Activated naive CD4-positive, alpha-beta T cell treated with anti-CD3 and anti-CD28 coated beads, Interleukin-2, amount 10 ng/mL, durations not matched to agents 7 days and 5 days (primary cell): ENCODE results near the gene ORAI2.
"Not testable (repeated sequence)": the region's sequence is repeated elsewhere in the genome, so short reads cannot be mapped to it uniquely, and the experiment has no call there.

Experiments used
- CTCF ChIA-PET: fragments of 350-600 bp; sonication (Branson Sonifier 250); formaldehyde crosslinking; loops from one replicate; lab custom pipeline; 2021; ENCODE audit warnings: antibody characterized with exemption; lab: Charles Lee
- DNase-seq: peaks from one replicate; pipeline ENCODE4 v3.0.0-alpha.2; 2020
- H3K27ac Mint-ChIP-seq: one replicate; pipeline ENCODE4 v1.8.0; 2021; ENCODE audit warnings: mild to moderate bottlenecking, moderate library complexity, mixed read lengths
- H3K27me3 Mint-ChIP-seq: one replicate; pipeline ENCODE4 v1.8.0; 2021; ENCODE audit warnings: mild to moderate bottlenecking, mixed read lengths
- H3K36me3 Mint-ChIP-seq: one replicate; pipeline ENCODE4 v1.8.0; 2021; ENCODE audit warnings: mixed read lengths
- H3K4me1 Mint-ChIP-seq: one replicate; pipeline ENCODE4 v1.8.0; 2021; ENCODE audit warnings: mixed read lengths
- H3K4me3 Mint-ChIP-seq: one replicate; pipeline ENCODE4 v1.8.0; 2021; ENCODE audit warnings: mild to moderate bottlenecking, moderate library complexity, mixed read lengths
- H3K9me3 Mint-ChIP-seq: one replicate; pipeline ENCODE4 v1.8.0; 2021; ENCODE audit warnings: mixed read lengths

The ORAI2 gene

DNA sequence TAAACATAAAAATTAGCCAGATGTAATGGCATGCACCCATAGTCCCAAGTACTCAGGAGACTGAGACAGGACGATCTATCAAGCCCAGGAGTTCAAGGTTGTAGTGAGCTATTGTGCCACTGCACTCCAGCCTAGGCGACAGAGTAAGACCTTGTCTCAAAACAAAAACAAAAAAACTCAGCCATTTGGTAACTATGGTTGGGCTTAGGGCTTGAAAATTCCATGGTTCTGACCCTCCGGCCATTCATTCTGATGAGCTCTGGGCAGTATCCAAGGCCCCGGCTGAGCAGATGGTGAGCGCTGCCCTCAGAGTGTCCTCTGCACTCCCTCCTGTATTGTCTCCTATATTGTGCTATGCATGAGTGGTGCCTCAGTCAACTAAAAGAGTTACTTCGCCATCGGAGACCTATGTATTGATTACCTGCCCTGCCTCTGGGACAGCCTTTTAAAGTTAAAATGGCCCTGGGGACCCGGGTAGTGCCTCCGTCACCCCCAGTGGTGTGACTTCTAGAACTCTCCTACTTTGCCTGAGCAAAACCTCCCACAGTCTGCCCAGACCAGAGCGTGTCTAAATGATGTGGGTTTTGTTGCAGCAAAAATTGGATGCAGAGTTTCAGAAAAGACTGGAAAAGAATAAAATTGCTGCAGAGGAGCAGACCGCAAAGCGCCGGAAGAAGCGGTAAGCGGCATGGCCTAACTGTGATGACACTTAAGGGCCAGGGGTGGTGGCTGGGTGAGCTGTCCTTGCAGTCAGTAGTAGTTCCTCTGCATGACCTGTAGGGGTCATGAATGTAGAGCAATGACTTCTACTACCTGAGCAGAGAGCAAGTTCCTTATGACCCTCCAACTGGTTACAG lies 29.1 kb upstream of the ORAI2 start:
- peaks cover 59% of the 10 kb centered on the region for H3K36me3 Mint-ChIP-seq
- no peaks in the 10 kb centered on the region for H3K27me3 Mint-ChIP-seq
- peak; percentile 60 for DNase-seq
- CTCF ChIA-PET: interaction anchor here (0.5 to 4.0 kb wide), 18 partner anchors 8 to 197 kb away, joined by 3 to 28 read pairs (median 4); partner anchors contain the start of gene PRKRIP1
- H3K4me3 Mint-ChIP-seq: no peak overlapping the region
- peaks cover 7% of the 10 kb centered on the region for H3K4me1 Mint-ChIP-seq
- H3K9me3 Mint-ChIP-seq: no peaks in the 10 kb centered on the region
- H3K27ac Mint-ChIP-seq: no peak overlapping the region

DNA sequence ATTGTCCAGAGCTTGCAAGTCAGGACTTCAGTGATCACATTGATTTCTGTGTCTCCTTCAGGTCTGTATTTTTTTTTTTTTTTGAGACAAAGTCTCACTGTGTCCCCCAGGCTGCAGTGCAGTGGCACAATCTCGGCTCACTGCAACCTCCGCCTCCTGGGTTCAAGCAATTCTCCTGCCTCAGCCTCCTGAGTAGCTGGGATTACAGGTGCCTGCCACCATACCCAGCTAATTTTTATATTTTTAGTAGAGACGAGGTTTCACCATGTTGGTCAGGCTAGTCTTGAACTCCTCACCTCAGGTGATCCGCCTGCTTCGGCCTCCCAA lies 28.6 kb upstream of the ORAI2 start:
- DNase-seq, H3K9me3 Mint-ChIP-seq, H3K4me1 Mint-ChIP-seq, H3K27ac Mint-ChIP-seq, H3K27me3 Mint-ChIP-seq, H3K4me3 Mint-ChIP-seq: not testable (repeated sequence)
- H3K36me3 Mint-ChIP-seq: peaks cover 61% of the 10 kb centered on the region
- CTCF ChIA-PET: interaction anchor here (0.6 to 4.0 kb wide), 16 partner anchors 9 to 197 kb away, joined by 3 to 28 read pairs (median 4); partner anchors contain the start of gene PRKRIP1

DNA sequence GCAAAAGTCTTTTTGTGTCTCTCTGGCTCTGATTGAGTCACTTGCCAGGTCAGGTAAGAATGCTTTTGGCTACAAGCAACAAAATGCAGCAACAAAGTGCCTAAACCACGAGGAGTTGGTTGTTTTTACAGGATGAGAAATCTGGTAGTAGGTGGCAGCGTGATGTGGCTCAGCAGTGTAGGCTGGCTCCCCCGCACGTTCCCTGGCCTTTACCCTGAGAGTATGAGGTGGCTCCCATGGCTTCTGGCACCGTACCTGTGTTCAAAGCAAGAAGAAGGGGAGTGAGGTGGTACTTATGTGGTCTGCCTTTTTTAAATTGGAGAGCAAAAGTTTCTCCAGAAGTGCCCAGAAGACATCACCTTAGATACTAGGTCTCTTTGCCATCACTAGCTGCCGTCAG lies 25.5 kb upstream of the ORAI2 start:
- CTCF ChIA-PET: interaction anchor here (1.1 to 2.2 kb wide), 2 partner anchors 43 to 63 kb away, joined by 4 to 8 read pairs; no protein-coding TSS in a partner anchor
- Mint-ChIP-seq H3K27me3 (no peaks in the 10 kb centered on the region), H3K4me3 (no peak overlapping the region), H3K9me3 (no peaks in the 10 kb centered on the region), H3K4me1 (peaks cover 10% of the 10 kb centered on the region), H3K27ac (no peak overlapping the region), H3K36me3 (peaks cover 63% of the 10 kb centered on the region)
- DNase-seq: no peak

DNA sequence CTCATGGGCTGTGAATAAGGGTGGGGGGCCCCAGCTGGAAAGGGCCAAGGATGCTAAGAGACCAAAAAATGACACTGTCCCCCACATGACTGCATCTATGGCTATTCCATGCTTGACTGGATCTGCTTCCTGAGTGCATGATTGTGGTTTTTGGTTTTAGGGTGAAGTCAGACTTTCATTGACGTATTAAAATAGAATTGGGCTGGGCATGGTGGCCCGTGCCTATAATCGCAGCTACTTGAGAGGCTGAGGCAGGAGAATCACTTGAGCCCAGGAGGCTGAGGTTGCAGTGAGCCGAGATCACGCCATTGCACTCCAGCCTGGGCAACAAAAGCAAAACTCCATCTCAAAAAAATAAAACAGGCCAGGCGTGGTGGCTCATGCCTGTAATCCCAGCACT lies 24.8 kb upstream of the ORAI2 start:
- CTCF ChIA-PET: interaction anchor here (2.2 kb wide), 1 partner anchor 42 kb away, joined by 8 read pairs; no protein-coding TSS in a partner anchor
- H3K9me3 Mint-ChIP-seq, H3K4me3 Mint-ChIP-seq, H3K27ac Mint-ChIP-seq, H3K27me3 Mint-ChIP-seq, DNase-seq: not testable (repeated sequence)
- Mint-ChIP-seq H3K36me3 (peaks cover 61% of the 10 kb centered on the region), H3K4me1 (peaks cover 15% of the 10 kb centered on the region)

DNA sequence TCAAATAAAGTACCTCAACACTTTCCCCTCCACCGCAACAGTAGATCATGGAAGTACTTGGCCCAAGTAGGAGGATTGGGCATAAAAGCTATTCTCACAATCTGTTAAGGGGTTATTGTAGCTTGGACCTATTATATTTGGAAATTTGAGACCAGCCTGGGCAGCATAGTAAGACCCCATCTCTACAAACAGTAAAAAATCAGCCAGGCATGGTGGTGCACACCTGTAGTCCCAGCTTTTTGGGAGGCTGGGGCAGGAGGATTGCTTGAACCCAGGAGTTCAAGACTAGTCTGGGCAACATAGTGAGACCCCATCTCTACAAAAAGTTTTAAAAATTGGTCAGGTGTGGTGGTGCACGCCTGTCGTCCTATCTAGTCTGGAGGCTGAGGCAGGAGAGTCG lies 24.0 kb upstream of the ORAI2 start:
- Mint-ChIP-seq H3K4me3 (no peak overlapping the region), H3K27me3 (no peaks in the 10 kb centered on the region), H3K36me3 (peaks cover 59% of the 10 kb centered on the region), H3K4me1 (peaks cover 20% of the 10 kb centered on the region), H3K27ac (no peak overlapping the region), H3K9me3 (no peaks in the 10 kb centered on the region)
- DNase-seq: no peak
- CTCF ChIA-PET: interaction anchor here (2.1 kb wide), 1 partner anchor 57 kb away, joined by 11 read pairs; the partner anchor contains the start of genes ALKBH4 and LRWD1

DNA sequence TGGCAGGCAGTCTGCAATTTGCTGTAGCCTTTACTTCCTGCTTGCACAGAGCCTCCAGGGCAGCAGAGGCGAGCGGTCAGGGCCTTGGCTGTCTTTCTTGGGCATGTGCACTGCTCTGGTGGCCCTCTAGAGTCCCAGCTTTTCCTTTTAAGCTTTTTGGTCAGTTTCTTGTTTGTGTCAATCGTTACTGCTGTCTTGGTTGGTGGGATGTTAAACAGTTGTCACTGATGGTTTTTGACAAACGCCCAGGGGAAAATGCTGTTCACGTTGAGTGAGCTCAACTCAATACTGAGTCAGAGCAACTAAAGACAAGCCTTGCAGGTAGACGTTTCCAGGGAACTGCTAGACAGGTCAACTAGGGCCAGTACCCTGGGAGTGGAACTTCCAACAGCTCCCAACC lies 23.3 kb upstream of the ORAI2 start:
- DNase-seq: no peak
- Mint-ChIP-seq H3K27me3 (no peaks in the 10 kb centered on the region), H3K9me3 (no peaks in the 10 kb centered on the region), H3K36me3 (peaks cover 57% of the 10 kb centered on the region), H3K4me1 (peaks cover 22% of the 10 kb centered on the region), H3K27ac (peak overlapping the region; percentile 73), H3K4me3 (no peak overlapping the region)
- CTCF ChIA-PET: interaction anchor here (1.3 to 3.2 kb wide), 3 partner anchors 25 to 56 kb away, joined by 8 to 23 read pairs (median 11); partner anchors contain the start of genes ALKBH4 and LRWD1

DNA sequence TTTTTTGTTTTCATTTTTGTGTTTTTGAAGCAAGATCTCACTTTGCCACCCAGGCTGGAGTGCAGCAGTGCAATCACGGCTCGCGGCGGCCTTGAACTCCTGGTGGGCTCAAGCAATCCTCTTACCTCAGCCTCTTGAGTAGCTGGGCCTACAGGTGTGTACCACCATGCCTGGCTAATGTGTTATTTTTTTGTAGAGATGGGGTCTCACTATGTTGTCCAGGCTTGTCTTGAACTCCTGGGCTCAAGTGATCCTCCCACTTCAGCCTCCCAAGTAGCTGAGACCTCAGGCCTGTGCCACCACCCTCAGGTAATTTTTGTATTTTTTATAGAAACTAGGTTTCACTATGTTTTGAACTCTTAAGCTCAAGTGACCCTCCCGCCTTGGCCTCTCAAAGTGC lies 22.5 kb upstream of the ORAI2 start:
- Mint-ChIP-seq H3K4me3 (no peak overlapping the region), H3K27ac (no peak overlapping the region), H3K36me3 (peaks cover 59% of the 10 kb centered on the region), H3K9me3 (no peaks in the 10 kb centered on the region), H3K4me1 (peaks cover 30% of the 10 kb centered on the region), H3K27me3 (no peaks in the 10 kb centered on the region)
- no peak for DNase-seq
- CTCF ChIA-PET: interaction anchor here (0.6 to 3.2 kb wide), 6 partner anchors 15 to 56 kb away, joined by 3 to 23 read pairs (median 10); partner anchors contain the start of genes ALKBH4, LRWD1 and ORAI2

DNA sequence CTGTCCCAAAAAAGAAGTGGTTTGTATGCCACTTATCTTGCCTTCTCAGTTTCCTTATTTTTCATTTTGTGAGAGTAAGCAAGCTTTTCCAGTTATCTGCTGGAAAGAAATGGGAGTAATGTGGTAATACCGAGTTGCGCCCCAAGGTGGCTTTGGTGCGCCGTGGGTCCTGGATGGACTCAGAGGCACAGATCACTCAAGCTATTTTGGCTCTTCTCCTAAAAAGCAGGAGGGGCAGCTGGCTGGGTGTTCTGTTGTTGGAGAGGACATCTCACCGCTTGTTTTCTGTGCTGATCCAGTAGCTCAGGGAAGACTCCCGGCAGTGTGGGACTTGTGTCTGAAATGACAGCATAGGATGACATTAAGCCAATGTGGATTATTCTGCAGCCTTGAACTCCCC lies 20.8 kb upstream of the ORAI2 start:
- CTCF ChIA-PET: interaction anchor here (0.5 to 5.8 kb wide), 20 partner anchors 9 to 57 kb away, joined by 3 to 34 read pairs (median 4); partner anchors contain the start of gene ORAI2
- no peaks in the 10 kb centered on the region for H3K27me3 Mint-ChIP-seq
- peak; percentile 70 for DNase-seq

DNA sequence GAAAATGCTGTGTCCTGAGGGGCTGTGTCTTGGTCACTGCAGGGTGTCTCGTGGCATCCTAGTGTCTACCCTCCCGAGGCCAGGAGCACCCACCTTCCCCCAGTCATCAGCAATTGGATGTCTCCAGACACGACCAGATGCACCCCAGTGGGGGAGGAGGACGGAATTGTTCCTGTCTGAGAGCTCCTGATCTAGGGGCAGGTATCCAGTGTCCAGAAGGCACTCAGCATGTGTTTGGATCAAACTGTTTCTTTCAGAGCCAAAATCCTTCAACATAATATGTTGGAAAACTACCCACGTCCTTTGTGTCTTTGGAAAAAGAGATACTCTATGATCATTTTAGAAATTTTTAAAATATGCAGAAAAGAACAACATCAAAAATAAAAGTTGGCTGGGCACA lies 20.3 kb upstream of the ORAI2 start:
- Mint-ChIP-seq H3K27ac (peak overlapping the region; percentile 62), H3K4me1 (peaks cover 50% of the 10 kb centered on the region), H3K4me3 (no peak overlapping the region), H3K9me3 (no peaks in the 10 kb centered on the region), H3K36me3 (peaks cover 54% of the 10 kb centered on the region), H3K27me3 (no peaks in the 10 kb centered on the region)
- no peak for DNase-seq
- CTCF ChIA-PET: interaction anchor here (0.5 to 5.8 kb wide), 19 partner anchors 11 to 57 kb away, joined by 3 to 34 read pairs (median 5); partner anchors contain the start of gene ORAI2

More for the DNA sequence above, 20.8 kb upstream of the ORAI2 start:
- Mint-ChIP-seq H3K4me3 (no peak overlapping the region), H3K36me3 (peaks cover 59% of the 10 kb centered on the region), H3K9me3 (no peaks in the 10 kb centered on the region), H3K27ac (no peak overlapping the region), H3K4me1 (peaks cover 46% of the 10 kb centered on the region)

DNA sequence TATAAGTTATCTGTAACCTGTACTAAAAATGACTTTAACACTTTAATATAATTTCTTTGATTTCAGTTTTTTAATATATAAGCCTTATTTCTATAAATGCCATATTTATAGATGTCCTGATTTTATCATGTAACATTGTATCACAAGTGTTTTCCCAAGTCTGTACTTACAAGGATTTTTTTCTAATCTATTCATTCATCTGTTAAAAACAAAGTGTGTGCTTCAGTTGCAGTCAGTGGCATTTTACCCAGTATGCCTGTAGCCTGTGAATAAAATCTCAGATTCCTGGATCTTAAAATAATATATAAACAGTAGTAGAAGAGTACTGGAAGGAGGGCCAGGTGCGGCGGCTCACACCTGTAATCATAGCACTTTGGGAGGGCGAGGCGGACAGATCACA lies 19.8 kb upstream of the ORAI2 start:
- Mint-ChIP-seq H3K9me3 (no peaks in the 10 kb centered on the region), H3K27ac (peak overlapping the region; percentile 76), H3K4me3 (no peak overlapping the region), H3K27me3 (no peaks in the 10 kb centered on the region), H3K36me3 (peaks cover 52% of the 10 kb centered on the region), H3K4me1 (peaks cover 54% of the 10 kb centered on the region)
- DNase-seq: no peak
- CTCF ChIA-PET: interaction anchor here (1.5 to 5.8 kb wide), 7 partner anchors 12 to 54 kb away, joined by 4 to 34 read pairs (median 13); partner anchors contain the start of gene ORAI2

DNA sequence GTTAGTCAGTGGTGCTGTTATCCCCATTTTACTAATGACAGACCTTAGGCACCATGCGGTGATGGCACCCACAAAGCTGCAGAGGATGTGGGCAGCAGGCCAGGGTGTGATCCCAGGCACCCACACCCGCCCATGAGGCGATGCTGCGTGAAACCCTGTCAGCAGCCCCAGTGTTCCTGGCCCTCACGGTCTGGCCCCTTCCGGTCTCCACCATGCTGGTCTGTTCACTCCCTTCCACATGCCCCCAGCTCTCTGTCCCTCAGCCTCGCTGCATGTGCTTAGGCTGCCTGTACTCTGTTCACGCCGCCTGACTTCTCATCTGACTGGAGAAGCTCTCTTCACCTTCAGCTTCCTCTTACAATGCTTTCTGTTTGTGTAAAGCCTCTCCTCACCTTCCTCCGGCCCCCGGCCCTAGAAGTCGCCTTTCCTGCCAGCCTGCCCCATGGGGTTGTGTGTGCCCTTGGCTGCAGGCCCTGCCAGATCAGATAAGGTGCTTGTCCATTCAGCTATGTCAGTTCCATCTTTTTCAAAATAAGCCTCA lies 17.6 kb upstream of the ORAI2 start:
- H3K27me3 Mint-ChIP-seq: no peaks in the 10 kb centered on the region
- peaks cover 70% of the 10 kb centered on the region for H3K4me1 Mint-ChIP-seq
- peak overlapping the region; percentile 99 for H3K27ac Mint-ChIP-seq
- peaks cover 51% of the 10 kb centered on the region for H3K36me3 Mint-ChIP-seq
- H3K9me3 Mint-ChIP-seq: no peaks in the 10 kb centered on the region
- CTCF ChIA-PET: interaction anchor here (0.7 to 5.8 kb wide), 8 partner anchors 10 to 50 kb away, joined by 3 to 34 read pairs (median 6); partner anchors contain the start of gene ORAI2
- H3K4me3 Mint-ChIP-seq: peak overlapping the region; percentile 66
- peak; percentile 79 for DNase-seq

DNA sequence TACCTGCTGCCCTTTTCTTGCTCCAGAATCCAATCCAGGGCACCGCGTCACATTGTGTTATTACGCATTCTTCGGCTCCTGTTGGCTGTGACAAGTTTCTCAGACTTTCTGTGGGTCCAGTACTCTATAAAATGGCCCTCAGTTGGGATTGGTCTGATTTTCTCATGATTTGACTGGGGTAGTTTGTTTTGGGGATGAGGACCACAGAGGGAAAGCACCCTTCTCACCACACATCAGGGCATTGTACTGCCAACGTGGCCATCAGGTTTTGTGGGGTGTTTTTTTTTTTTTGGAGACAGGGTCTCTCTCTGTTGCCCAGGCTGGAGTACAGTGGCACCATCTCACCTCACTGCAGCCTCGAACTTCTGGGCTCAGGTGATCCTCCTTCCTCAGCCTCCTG lies 17.0 kb upstream of the ORAI2 start:
- H3K4me3 Mint-ChIP-seq: peak overlapping the region; percentile 66
- peaks cover 75% of the 10 kb centered on the region for H3K4me1 Mint-ChIP-seq
- CTCF ChIA-PET: interaction anchor here (1.0 to 5.8 kb wide), 5 partner anchors 10 to 49 kb away, joined by 6 to 34 read pairs (median 9); partner anchors contain the start of gene ORAI2
- DNase-seq: no peak
- peak overlapping the region; percentile 99 for H3K27ac Mint-ChIP-seq
- H3K36me3 Mint-ChIP-seq: peaks cover 53% of the 10 kb centered on the region
- H3K9me3 Mint-ChIP-seq: no peaks in the 10 kb centered on the region
- H3K27me3 Mint-ChIP-seq: no peaks in the 10 kb centered on the region

DNA sequence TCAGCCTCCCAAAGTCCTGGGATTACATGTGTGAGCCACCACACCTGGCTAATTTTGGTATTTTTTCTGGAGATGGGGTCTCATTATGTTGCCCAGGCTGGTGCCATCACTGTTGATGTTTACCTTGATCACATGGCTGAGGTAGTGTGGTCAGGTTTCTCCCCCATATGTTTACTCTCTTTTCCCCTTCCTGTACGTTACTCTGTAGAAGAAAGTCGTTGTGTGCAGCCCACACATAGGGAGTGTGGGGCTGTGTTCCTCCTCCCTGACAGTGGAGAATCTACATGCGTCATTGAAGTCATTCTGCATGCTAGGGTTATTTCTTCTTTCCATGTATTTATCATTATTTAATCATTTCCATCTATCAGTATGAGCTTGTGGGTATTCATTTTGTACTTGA lies 16.3 kb upstream of the ORAI2 start:
- Mint-ChIP-seq H3K4me1 (peaks cover 79% of the 10 kb centered on the region), H3K4me3 (peak overlapping the region; percentile 17), H3K27ac (peak overlapping the region; percentile 99), H3K36me3 (peaks cover 47% of the 10 kb centered on the region), H3K9me3 (no peaks in the 10 kb centered on the region), H3K27me3 (no peaks in the 10 kb centered on the region)
- CTCF ChIA-PET: interaction anchor here (1.7 to 5.8 kb wide), 3 partner anchors 9 to 17 kb away, joined by 5 to 34 read pairs (median 27); partner anchors contain the start of gene ORAI2
- no peak for DNase-seq

DNA sequence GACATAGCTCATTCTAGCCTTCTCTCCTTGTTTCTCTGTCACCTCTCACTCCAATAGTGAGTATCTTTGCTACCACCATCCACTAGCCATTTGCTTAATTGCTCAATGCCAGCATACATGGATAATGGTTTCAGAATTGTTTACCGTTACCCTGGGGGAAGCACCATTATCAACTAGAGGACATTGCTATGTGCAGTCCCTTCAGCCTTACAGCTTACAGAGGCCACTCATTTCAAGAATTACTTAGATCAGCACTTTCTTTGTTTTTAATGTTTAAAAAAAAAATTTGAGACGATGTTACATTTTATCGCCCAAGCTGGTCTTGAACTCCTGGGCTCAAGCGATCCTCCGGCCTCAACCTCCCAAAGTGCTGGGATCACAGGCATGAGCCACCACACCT lies 14.8 kb upstream of the ORAI2 start:
- H3K27me3 Mint-ChIP-seq: no peaks in the 10 kb centered on the region
- no peak overlapping the region for H3K4me3 Mint-ChIP-seq
- H3K36me3 Mint-ChIP-seq: peaks cover 49% of the 10 kb centered on the region
- H3K4me1 Mint-ChIP-seq: peaks cover 73% of the 10 kb centered on the region
- H3K27ac Mint-ChIP-seq: peak overlapping the region; percentile 49
- H3K9me3 Mint-ChIP-seq: no peaks in the 10 kb centered on the region
- no peak for DNase-seq
- CTCF ChIA-PET: interaction anchor here (1.7 kb wide), 1 partner anchor 14 kb away, joined by 5 read pairs; no protein-coding TSS in a partner anchor
